ENCODE results near the gene BTBD2. TPM values are rescaled to one million over a fixed set of nuclear protein-coding genes. Genes with fewer than 3 reads are reported as not detected.

The BTBD2 gene
- total and polyA plus RNA-seq, 2 of the 13 experiments (the other 11 are each of a cell fraction or from before 2014, with no cell fraction given): 28.1 to 45.3 TPM

- TF ChIP-seq ZNF687 (CRISPR knock-in tag; IDR thresholded peaks at IDR 0.05) (peak; percentile 19; the same call in 1 of the 2 replicates), POLR2A (IDR thresholded peaks at IDR 0.05; ENCODE audit: insufficient read depth in 1 of 2, low read depth in 2 of 2, low read length in 2 of 2) (0 out of 4 replicates have a peak, but pooled peaks of 1 of the 2 experiments have one; percentile 10), GABPB1 (CRISPR knock-in tag; IDR thresholded peaks at IDR 0.05) (peak; percentile 6; the same call in 1 of the 2 replicates), DNMT3B (CRISPR knock-in tag; conservative IDR thresholded peaks at IDR 0.05) (no peak)
Measured at GRCh38 chr19:2057484-2058469, 42.3 kb upstream of the BTBD2 start (continued).

GRCh38 chr19:2056837-2057192 is 41.3 kb upstream of the BTBD2 start:
- in situ Hi-C loops (cut with HindIII; ENCODE audit: extremely low pct_ligation_motif_present, low pct_unique_long_range_greater_than_20kb) (no loop called here), intact Hi-C loops (cut with micrococcal nuclease; ENCODE audit: unreplicated experiment) (no loop called here)
- H3K27me3 ChIP-seq (ENCODE audit: control insufficient read depth in 1 of 2, insufficient read depth in 2 of 2, low read length in 2 of 2): no peaks in the 10 kb centered on the region; a peak in 1 of 5 replicates
- no peaks in the 10 kb centered on the region for H3K9me3 ChIP-seq (ENCODE audit: low read length)
- peaks cover 83% of the 10 kb centered on the region for H3K4me1 ChIP-seq (ENCODE audit: insufficient read depth, low read length)
- FAIRE-seq: no peak
- ChIA-PET CTCF (ENCODE audit: low intra/inter-chr PET ratio, low total read pairs) (no interaction called here), POLR2A (interaction anchor here (1.1 to 1.5 kb wide), 2 partner anchors 8 to 10 kb away, joined by 3 to 5 read pairs; no protein-coding TSS in a partner anchor)
- DNase-seq (ENCODE audit: low spot score): no peak
- peak; percentile 35 for TF ChIP-seq HNRNPK (IDR thresholded peaks at IDR 0.05; ENCODE audit: low read depth, low read length, poor library complexity, severe bottlenecking)
- no peak for TF ChIP-seq FOXA3 (CRISPR knock-in tag; IDR thresholded peaks at IDR 0.05)
- TF ChIP-seq HMG20B (CRISPR knock-in tag; conservative IDR thresholded peaks at IDR 0.05): no peak
- no peaks in the 10 kb centered on the region for H3K36me3 ChIP-seq (replicated peaks in 1 of 2; ENCODE audit: control insufficient read depth in 1 of 2, insufficient read depth in 2 of 2, low read length in 2 of 2)
- BruUV-seq (replicated peaks): no TSS peak
- H4K20me1 ChIP-seq (ENCODE audit: insufficient read depth, low read length): no peaks in the 10 kb centered on the region
- no peak overlapping the region for H3K4me3 ChIP-seq (replicated peaks in 1 of 3; ENCODE audit: insufficient read depth in 1 of 3, low read depth in 2 of 3, low read length in 3 of 3)
- no peak overlapping the region for H3K27ac ChIP-seq (ENCODE audit: extremely low read length, insufficient read depth, low read length)
- no peak overlapping the region for H2AFZ ChIP-seq (ENCODE audit: low read length)
- no peak overlapping the region for H3K9ac ChIP-seq (ENCODE audit: insufficient read depth, low read depth, low read length)
- no peak overlapping the region for H3K4me2 ChIP-seq (ENCODE audit: low read depth, low read length)
- 74% methylated on average over 5 of the region's 5 CpGs for WGBS (ENCODE audit: low lambda C conversion rate)
- no peaks in the 10 kb centered on the region for H3K79me2 ChIP-seq (ENCODE audit: insufficient read depth, low read length)
- no peak for ATAC-seq

Data from HepG2 (cell line).